Measurements from ENCODE around the gene CZIB.

The CZIB gene

DNA sequence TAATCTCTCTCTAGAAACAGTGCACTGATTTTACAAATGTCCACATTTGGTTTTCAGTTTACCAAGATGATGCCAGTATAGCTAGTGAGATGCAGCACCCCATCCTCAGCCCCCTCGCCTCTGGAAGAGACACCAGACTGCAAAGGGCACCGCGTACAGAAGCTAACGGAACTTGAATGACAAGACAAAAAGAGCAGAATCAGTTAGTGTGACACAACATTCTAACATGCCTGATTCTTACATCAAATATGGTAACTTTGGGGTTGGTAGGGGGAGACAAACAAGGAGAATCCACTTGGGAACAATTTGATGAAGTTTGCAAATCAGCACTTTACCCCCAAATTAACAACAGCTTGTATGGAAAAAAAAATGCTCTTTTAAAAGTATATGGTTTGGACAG lies 21.9 kb upstream of the CZIB start:
- POLR2A ChIA-PET: no interaction called here
- CTCF ChIA-PET: interaction anchor here (0.9 kb wide), 1 partner anchor 14 kb away, joined by 3 read pairs; no protein-coding TSS in a partner anchor

DNA sequence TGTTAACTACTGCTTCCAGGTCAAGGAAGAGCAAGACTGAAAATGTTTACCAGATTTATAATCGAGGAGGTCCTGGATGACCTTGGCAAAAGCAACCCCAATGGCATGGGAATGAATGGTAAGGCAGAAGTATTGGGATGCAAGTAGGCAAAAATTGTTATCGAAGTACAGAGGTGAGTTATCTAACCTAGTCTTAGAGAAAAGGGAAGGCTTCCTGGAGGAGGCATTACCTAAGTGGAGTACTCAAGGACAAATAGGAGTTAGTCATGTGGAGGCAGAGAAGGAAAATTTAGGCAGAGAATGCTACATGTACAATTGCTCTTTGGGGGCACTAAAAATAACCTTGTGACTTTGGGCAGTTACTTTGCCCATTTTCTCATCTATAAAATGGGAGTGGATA lies 21.4 kb upstream of the CZIB start:
- ChIA-PET CTCF (no interaction called here), POLR2A (no interaction called here)
- TF ChIP-seq, protein P1, sequence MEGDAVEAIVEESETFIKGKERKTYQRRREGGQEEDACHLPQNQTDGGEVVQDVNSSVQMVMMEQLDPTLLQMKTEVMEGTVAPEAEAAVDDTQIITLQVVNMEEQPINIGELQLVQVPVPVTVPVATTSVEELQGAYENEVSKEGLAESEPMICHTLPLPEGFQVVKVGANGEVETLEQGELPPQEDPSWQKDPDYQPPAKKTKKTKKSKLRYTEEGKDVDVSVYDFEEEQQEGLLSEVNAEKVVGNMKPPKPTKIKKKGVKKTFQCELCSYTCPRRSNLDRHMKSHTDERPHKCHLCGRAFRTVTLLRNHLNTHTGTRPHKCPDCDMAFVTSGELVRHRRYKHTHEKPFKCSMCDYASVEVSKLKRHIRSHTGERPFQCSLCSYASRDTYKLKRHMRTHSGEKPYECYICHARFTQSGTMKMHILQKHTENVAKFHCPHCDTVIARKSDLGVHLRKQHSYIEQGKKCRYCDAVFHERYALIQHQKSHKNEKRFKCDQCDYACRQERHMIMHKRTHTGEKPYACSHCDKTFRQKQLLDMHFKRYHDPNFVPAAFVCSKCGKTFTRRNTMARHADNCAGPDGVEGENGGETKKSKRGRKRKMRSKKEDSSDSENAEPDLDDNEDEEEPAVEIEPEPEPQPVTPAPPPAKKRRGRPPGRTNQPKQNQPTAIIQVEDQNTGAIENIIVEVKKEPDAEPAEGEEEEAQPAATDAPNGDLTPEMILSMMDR (IDR thresholded peaks at IDR 0.05; ENCODE audit: control extremely low read depth, extremely low read depth, low read depth, missing control alignments): no peak
- no peak for DNase-seq (ENCODE audit: extremely low spot score)

More for the DNA sequence above, 21.9 kb upstream of the CZIB start:
- TF ChIP-seq, protein P1 (IDR thresholded peaks at IDR 0.05; ENCODE audit: control extremely low read depth, extremely low read depth, low read depth, missing control alignments): no peak
- DNase-seq (ENCODE audit: extremely low spot score): no peak

- ChIA-PET POLR2A (interaction anchor here (0.6 kb wide), 1 partner anchor 27 kb away, joined by 4 read pairs; no protein-coding TSS in a partner anchor), CTCF (no interaction called here)
- peak; percentile 98 for DNase-seq (ENCODE audit: extremely low spot score)
- TF ChIP-seq, protein P1 (IDR thresholded peaks at IDR 0.05; ENCODE audit: control extremely low read depth, extremely low read depth, low read depth, missing control alignments): no peak
Observed at GRCh38 chr1:53238197-53239155, 18.0 kb upstream of the CZIB start, which contains the start of gene MAGOH. MAGOH (minus strand) TSS chr1:53238518; CDS start chr1:53238448, 70 bp downstream.

DNA sequence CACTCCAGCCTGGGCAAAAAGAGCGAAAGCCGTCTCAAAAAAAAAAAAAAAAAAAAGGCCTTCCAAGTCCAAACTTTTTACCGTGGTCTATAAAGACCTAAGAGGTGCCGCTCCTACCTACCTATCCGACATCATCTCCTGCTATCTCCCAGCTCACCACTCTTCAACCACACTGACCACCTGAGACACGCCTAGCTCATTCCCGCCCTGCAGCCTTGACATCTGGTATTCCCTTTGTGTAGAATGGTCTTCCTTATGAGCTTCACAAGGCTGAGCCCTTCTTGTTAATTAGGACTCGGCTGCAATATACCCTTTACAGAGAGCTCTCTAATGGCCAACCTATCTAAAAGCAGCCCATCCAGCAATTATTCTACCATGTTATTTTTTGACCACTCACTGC lies 17.2 kb upstream of the CZIB start:
- ChIA-PET CTCF (no interaction called here), POLR2A (interaction anchor here (0.7 kb wide), 1 partner anchor 239 kb away, joined by 5 read pairs; no protein-coding TSS in a partner anchor)
- DNase-seq (ENCODE audit: extremely low spot score): no peak
- TF ChIP-seq, protein P1 (IDR thresholded peaks at IDR 0.05; ENCODE audit: control extremely low read depth, extremely low read depth, low read depth, missing control alignments): no peak

- no peak for DNase-seq (ENCODE audit: extremely low spot score)
- TF ChIP-seq, protein P1 (IDR thresholded peaks at IDR 0.05; ENCODE audit: control extremely low read depth, extremely low read depth, low read depth, missing control alignments): no peak
- CTCF ChIA-PET: no interaction called here
- POLR2A ChIA-PET: interaction anchor here (0.5 kb wide), 1 partner anchor 1324 kb away, joined by 6 read pairs; no protein-coding TSS in a partner anchor
Observed at GRCh38 chr1:53220962-53221286, 490 bp upstream of the CZIB start.

DNA sequence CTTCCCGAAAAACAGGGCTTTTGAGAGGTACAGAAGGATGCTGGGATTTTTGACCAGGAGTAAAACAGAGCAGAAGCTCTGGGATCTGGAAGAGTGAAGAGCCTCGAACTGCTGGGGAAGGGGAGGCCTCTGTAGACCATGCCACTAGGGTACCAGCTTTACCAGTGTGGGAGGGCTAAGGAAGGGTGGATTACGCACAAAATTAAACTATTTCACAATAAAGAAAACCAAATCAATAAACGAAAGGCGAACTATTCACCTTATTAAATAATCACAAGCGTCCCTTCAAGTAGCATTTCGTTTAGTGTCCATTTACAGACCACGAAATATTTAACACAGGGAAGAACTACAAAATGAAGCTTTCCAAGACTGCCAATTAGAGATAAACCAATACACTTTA lies 723 bp downstream of the CZIB start:
- DNase-seq (ENCODE audit: extremely low spot score): no peak
- CTCF ChIA-PET: interaction anchor here (1.1 kb wide), 1 partner anchor 9 kb away, joined by 3 read pairs; no protein-coding TSS in a partner anchor
- TF ChIP-seq, protein P1 (IDR thresholded peaks at IDR 0.05; ENCODE audit: control extremely low read depth, extremely low read depth, low read depth, missing control alignments): no peak
- POLR2A ChIA-PET: no interaction called here

Measured in GM10248 (cell line).